DND-41 (cell line): ENCODE results near the gene ENDOG.
"Not testable (repeated sequence)": the region's sequence is repeated elsewhere in the genome, so short reads cannot be mapped to it uniquely, and the experiment has no call there.

Experiments
- ATAC-seq: fragments of 200-7000 bp; cut with Tn5 transposase; 3 replicates; pipeline ENCODE4 v1.9.1; 2021; ENCODE audit warnings: low read depth; ENCODE audit not compliant: insufficient read depth
- DNase-seq: peaks from one replicate; pipeline ENCODE4 v3.0.0-alpha.2; 2020
- H2AFZ ChIP-seq: 2 replicates; pipeline ENCODE4 v1.6.0; 2012; ENCODE audit warnings: low read depth, low read length
- H3K27ac ChIP-seq: 2 replicates; pipeline ENCODE4 v1.5.1; 2012; ENCODE audit warnings: low read length, inconsistent platforms
- H3K27me3 ChIP-seq: fragments of 200-600 bp; sonication (generic); 2 replicates; pipeline ENCODE4 v1.6.0; 2012; ENCODE audit warnings: low read length, mild to moderate bottlenecking, inconsistent platforms; ENCODE audit not compliant: insufficient read depth, poor library complexity
- H3K36me3 ChIP-seq: 2 replicates; pipeline ENCODE4 v1.5.1; 2012; ENCODE audit warnings: low read length, inconsistent platforms; ENCODE audit not compliant: insufficient read depth
- H3K4me1 ChIP-seq: 2 replicates; pipeline ENCODE4 v1.5.1; 2012; ENCODE audit warnings: mild to moderate bottlenecking, low read length; ENCODE audit not compliant: insufficient read depth
- H3K4me2 ChIP-seq: 2 replicates; pipeline ENCODE4 v1.6.0; 2012; ENCODE audit warnings: mild to moderate bottlenecking, moderate library complexity, low read length, inconsistent platforms; ENCODE audit not compliant: insufficient read depth
- H3K4me3 ChIP-seq, 2 experiments: fragments of 200-600 bp in 1 of 2; shearing (Covaris generic) in 1 of 2; 2 replicates each; pipeline ENCODE4 v1.5.1; 2012 to 2016; ENCODE audit warnings: inconsistent platforms in 2 of 2, low read length in 2 of 2, mild to moderate bottlenecking in 2 of 2, low read depth in 1 of 2, moderate library complexity in 1 of 2
- H3K79me2 ChIP-seq: 2 replicates; pipeline ENCODE4 v1.6.0; 2012; ENCODE audit warnings: low read length, inconsistent platforms; ENCODE audit not compliant: insufficient read depth
- H3K9ac ChIP-seq: 2 replicates; pipeline ENCODE4 v1.6.0; 2012; ENCODE audit warnings: low read depth, mild to moderate bottlenecking, inconsistent platforms, low read length, moderate library complexity
- H3K9me3 ChIP-seq: 2 replicates; pipeline ENCODE4 v1.5.1; 2012; ENCODE audit warnings: low read length, moderate library complexity, mild to moderate bottlenecking, inconsistent platforms; ENCODE audit not compliant: insufficient read depth, severe bottlenecking
- H4K20me1 ChIP-seq: 2 replicates; pipeline ENCODE4 v1.6.0; 2012; ENCODE audit warnings: low read length; ENCODE audit not compliant: insufficient read depth
- CTCF ChIP-seq: IDR thresholded peaks from 2 replicates; pipeline ENCODE4 v1.5.1; 2012; ENCODE audit warnings: borderline replicate concordance, low read length, moderate library complexity, mild to moderate bottlenecking; ENCODE audit not compliant: poor library complexity, severe bottlenecking; ENCODE audit errors: extremely low read depth
- EZH2 ChIP-seq: IDR thresholded peaks from 3 replicates; pipeline ENCODE4 v1.6.1; 2012; ENCODE audit warnings: borderline replicate concordance, low read depth, mild to moderate bottlenecking, moderate library complexity, low read length, inconsistent platforms; ENCODE audit not compliant: severe bottlenecking

Gene ENDOG

DNA sequence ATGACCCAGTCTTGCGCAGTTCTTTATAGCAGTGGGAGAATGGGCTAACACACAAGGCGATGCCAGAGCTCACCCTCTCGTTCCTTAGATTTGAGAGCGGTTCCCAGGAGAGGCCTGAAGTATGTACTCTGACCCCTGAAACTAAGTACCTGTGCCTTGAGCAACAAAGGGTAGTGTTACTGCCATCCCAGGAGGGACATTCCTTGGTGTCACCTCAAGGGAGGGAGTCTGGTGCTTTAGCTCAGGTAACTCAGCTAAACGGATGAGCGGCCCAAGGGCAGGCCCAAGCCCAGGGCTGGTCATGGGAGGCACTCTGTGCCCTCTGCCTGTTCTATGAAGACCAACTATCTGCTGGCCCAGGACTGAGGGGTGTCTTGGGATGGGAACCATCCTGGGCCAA, 43.2 kb downstream of the ENDOG start:
- no peaks in the 10 kb centered on the region for H3K79me2 ChIP-seq
- ATAC-seq: no peak
- no peak overlapping the region for H2AFZ ChIP-seq
- H3K4me1 ChIP-seq: 0 out of 2 replicates have a peak, but pooled peaks cover 2% of the 10 kb centered on the region
- no peak overlapping the region for H3K4me2 ChIP-seq
- H3K9me3 ChIP-seq: no peaks in the 10 kb centered on the region
- no peaks in the 10 kb centered on the region for H4K20me1 ChIP-seq
- no peak for DNase-seq
- H3K27ac ChIP-seq: no peak overlapping the region
- TF ChIP-seq CTCF (no peak), EZH2 (no peak)
- H3K4me3 ChIP-seq: no peak overlapping the region
- H3K36me3 ChIP-seq: no peaks in the 10 kb centered on the region
- no peaks in the 10 kb centered on the region for H3K27me3 ChIP-seq
- H3K9ac ChIP-seq: no peak overlapping the region

- H3K27me3 ChIP-seq: no peaks in the 10 kb centered on the region
- 0 out of 2 replicates have a peak, but pooled peaks cover 2% of the 10 kb centered on the region for H3K4me1 ChIP-seq
- no peaks in the 10 kb centered on the region for H3K9me3 ChIP-seq
- no peak overlapping the region for H3K4me2 ChIP-seq
- no peaks in the 10 kb centered on the region for H3K36me3 ChIP-seq
- ATAC-seq (no peak), DNase-seq (no peak)
- H2AFZ ChIP-seq: no peak overlapping the region
- TF ChIP-seq EZH2 (no peak), CTCF (no peak)
- H3K27ac ChIP-seq: no peak overlapping the region
- no peak overlapping the region for H3K4me3 ChIP-seq
- H4K20me1 ChIP-seq: no peaks in the 10 kb centered on the region
- no peaks in the 10 kb centered on the region for H3K79me2 ChIP-seq
- H3K9ac ChIP-seq: no peak overlapping the region
These were observed 44.1 kb downstream of the ENDOG start for GRCh38 chr9:128862401-128862851.

GRCh38 chr9:128863647-128864046, 45.3 kb downstream of the ENDOG start:
- no peak for TF ChIP-seq EZH2
- peak; percentile 90 for TF ChIP-seq CTCF
- H3K79me2 ChIP-seq: no peaks in the 10 kb centered on the region
- H3K9ac ChIP-seq: no peak overlapping the region
- peak overlapping the region; percentile 52; the same call in 1 of the 2 replicates for H2AFZ ChIP-seq
- H3K4me2 ChIP-seq: no peak overlapping the region
- DNase-seq (peak; percentile 79), ATAC-seq (peak; percentile 93)
- no peak overlapping the region for H3K4me3 ChIP-seq
- no peaks in the 10 kb centered on the region for H4K20me1 ChIP-seq
- H3K36me3 ChIP-seq: no peaks in the 10 kb centered on the region
- H3K27me3 ChIP-seq: no peaks in the 10 kb centered on the region
- no peak overlapping the region for H3K27ac ChIP-seq
- no peaks in the 10 kb centered on the region for H3K9me3 ChIP-seq
- 0 out of 2 replicates have a peak, but pooled peaks cover 2% of the 10 kb centered on the region for H3K4me1 ChIP-seq

GRCh38 chr9:128870128-128870940, 52.0 kb downstream of the ENDOG start:
- H3K4me1 ChIP-seq: no peaks in the 10 kb centered on the region

GRCh38 chr9:128870941-128871265, 52.6 kb downstream of the ENDOG start:
- not testable (repeated sequence) for ATAC-seq, H3K9me3 ChIP-seq, H2AFZ ChIP-seq, DNase-seq, H3K27me3 ChIP-seq, H3K4me2 ChIP-seq, H4K20me1 ChIP-seq, H3K27ac ChIP-seq, H3K4me1 ChIP-seq, H3K9ac ChIP-seq, H3K4me3 ChIP-seq, H3K79me2 ChIP-seq, H3K36me3 ChIP-seq

More at GRCh38 chr9:128870128-128870940, 52.0 kb downstream of the ENDOG start:
- Histone ChIP-seq H3K27ac (no peak overlapping the region), H3K4me3 (no peak overlapping the region), H3K36me3 (no peaks in the 10 kb centered on the region), H4K20me1 (no peaks in the 10 kb centered on the region), H3K9ac (no peak overlapping the region), H2AFZ (no peak overlapping the region), H3K27me3 (no peaks in the 10 kb centered on the region), H3K9me3 (no peaks in the 10 kb centered on the region), H3K79me2 (no peaks in the 10 kb centered on the region), H3K4me2 (no peak overlapping the region)
- DNase-seq: no peak
- ATAC-seq: no peak
- TF ChIP-seq CTCF (no peak), EZH2 (no peak)
